NCI-H2227 (cell line): Measurements from ENCODE around the gene ATP6V0C.

Experiments used
- DNase-seq: peaks from one replicate; lab custom pipeline; 2025; ENCODE audit not compliant: unreplicated experiment; lab: John Stamatoyannopoulos, UW

Gene ATP6V0C

DNA sequence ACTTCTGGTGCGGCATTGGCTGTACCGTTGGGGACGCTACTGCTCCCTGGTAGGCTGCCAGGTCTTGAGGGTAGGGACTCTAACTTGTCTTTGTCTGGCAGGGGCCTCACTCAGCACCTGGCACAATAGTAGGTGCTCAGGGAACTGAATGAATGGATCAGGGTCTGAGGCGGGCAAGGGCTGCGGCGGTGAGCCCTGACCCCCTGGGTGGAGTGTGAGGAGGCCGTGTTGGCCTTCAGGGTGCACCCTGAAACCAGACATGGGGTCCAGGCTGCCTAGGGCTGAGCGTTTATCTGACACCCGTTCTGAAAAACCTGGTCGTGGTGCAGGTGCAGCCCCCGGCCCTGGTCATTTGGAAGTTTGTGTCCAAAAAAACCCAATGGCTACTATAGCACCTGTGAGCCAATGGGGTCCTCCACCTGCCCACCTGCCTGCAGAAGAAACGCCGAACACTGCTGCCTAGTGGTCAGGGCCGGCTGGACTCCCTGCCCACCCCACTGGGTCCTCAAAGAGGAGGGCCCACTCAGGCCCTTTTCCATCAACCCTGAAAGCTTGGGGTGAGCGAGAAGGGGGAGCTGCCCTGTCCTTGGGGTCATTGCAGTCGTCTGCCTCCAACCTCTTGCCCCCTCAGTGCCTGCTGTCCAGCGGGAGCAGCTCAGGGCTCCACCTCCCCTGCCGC, 4.9 kb upstream of the ATP6V0C start:
- DNase-seq, result no peak

GRCh38 chr16:2511128-2511800, 2.5 kb upstream of the ATP6V0C start:
- DNase-seq, result peak; percentile 82

DNA sequence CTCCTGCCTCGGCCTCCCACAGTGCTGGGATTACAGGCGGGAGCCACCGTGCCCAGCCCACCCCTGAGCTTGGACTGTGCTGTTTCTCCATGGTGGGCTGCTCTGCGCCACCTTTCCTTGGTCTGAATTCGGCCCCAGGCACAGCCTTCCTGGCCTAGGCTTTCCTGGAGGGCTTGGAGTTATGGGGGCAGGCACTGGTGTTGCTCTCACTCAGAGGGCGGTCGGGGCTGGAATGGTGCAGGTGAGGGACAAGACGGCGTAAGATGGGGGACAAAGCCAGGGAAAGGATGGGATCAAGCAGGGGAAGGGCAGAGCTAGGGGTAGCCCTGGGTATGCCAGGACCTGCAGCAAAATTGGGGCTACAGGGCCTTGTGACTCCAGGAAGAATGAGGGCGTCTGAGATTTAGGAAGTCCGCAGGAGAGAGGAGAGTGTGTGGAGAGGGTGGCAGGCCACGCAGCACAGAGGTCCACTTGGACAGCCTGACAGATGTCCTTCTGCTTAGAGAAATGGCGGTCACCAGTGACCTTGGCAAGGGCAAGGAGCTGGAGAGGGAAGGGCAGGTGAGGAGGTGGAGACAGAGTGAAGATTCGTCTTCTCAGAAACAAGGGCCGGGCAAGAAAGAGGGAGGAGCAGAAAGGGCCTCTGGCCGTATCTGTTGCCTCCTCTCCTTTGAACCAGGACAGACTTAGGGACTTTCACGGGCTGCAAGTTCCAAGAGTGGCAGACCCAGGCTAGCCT, 1.6 kb upstream of the ATP6V0C start:
- no peak for DNase-seq

DNA sequence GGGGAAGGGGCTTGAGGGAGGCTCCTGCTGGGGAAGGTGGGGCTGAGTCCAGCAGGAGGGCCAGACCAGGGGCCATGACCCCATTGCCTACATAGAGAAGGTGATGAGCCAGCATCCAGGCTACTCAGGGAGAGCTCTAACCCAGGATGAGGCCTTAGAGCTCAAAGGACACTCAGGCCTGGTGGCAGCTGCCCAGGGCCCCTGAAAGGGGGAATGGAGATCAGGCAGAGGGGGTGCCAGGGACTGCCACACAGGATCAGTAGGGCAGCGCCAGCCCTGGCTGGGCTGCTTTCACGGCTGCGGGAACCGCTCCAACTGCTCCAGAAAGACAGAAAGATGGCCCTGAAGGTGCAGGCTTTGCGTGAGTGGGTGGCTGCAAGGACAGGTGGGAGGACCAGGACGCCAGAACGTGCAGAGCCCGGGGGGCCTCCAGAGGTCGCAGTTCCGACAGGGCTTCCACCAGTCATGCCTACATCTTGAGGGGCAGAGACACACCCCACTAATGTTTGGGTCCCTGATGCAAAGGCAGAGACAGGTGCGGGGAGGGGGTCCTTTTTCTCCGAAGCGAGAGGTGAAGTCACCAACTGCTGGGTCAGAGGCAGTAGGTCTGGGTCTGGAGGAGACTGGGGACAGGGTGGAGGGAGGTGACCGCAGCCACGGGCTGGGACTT, 882 bp upstream of the ATP6V0C start:
- no peak for DNase-seq

GRCh38 chr16:2514333-2515179, 804 bp downstream of the ATP6V0C start:
- no peak for DNase-seq

GRCh38 chr16:2515180-2515851, 1.6 kb downstream of the ATP6V0C start:
- DNase-seq, result no peak

DNA sequence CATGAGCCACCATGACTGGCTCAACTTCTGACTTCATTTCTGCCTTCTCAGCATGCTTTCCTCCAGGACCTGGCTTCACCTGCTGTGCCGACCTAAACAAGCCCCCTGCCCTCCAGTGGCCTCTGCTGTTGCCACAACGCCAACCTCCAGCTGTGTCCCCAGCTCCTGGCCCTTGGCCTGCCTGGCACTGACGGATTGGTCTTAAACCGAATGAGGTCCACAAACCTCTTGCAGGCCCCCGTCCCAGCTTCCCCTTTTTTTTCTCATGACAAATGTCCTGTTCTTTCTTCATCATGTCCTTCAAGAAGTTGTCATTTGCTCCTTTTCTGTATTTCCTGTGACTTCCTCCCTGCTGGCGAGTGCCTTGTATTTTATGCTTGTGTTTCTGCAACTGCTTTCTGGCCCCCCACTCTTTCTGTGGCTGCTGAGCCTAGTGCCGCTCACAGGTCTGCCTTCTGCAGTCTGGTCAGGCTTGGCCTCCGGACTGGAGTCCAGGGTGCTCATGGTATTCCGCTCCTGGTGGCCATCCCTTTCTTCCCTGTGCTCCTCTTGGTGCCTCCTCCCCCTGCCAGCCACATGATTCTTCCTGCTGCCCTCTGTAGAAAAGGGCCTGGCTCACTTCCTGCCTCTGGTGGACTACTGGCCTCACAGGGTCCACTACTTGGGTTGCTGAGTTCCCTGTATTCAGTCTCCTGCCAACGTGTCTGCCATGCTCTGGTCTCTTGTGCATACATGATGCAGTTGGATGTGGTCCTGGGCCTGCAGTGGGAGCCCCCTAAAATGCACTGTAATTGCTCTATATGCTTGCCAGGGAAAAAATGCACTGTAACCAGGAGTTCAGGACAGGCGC, 2.9 kb downstream of the ATP6V0C start:
- no peak for DNase-seq

DNA sequence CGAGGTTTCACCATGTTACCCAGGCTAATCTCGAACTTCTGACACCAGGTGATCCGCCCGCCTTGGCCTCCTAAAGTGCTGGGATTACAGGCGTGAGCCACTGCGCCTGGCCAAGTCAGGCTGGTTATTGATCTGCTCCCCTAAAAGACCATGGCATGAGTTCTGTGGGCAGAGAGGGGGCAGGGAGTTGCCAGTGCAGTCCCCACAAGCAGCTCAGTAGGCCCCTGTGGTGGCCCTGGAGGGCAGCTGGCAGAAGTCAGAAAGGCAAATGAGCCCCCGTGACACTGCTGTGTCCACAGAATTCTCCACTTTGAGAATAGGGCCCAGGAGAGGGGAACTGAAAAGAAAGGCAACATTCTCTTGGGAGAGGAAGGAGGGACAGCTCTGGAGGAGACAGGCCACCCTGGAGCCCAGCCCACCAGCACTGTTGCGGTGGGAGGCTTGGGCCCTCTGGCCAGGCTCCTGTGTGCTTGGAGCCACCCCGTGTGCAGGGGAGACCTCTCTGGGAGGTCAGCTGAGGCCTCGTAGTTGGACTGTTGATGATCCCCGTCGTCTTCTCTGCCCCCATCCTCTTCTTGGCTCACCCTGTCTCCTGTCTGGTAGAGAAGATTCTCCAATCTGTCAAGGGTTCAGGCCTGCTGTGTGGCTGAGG, 4.3 kb downstream of the ATP6V0C start:
- DNase-seq, result no peak

DNA sequence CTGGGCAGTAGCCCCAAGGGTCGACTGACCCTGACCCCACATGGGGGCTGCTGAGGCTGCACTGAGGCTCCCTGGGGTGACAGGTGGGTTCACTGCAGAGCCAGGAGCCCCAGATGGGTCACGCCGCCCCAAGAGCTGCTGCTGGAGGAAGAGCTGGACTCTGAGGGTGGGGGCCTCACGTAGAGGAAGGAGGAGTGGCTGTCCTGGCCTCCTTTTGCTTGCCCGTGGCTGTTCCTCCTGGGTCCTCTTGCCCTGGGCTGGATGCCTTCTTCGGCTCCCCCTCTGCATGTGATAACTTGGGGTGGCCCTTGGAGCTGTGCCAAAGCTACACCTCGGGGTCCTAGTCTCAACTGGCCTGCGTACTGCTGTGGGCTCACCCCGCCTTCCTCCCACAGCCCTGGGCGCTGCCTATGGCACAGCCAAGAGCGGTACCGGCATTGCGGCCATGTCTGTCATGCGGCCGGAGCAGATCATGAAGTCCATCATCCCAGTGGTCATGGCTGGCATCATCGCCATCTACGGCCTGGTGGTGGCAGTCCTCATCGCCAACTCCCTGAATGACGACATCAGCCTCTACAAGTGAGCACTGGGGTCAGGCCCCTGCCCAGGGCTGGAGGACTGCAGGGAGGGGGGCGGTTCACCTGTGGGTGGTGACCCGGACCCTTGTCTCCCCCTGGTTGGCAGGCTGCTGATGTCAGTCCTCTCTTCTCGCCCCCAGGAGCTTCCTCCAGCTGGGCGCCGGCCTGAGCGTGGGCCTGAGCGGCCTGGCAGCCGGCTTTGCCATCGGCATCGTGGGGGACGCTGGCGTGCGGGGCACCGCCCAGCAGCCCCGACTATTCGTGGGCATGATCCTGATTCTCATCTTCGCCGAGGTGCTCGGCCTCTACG, 5.3 kb downstream of the ATP6V0C start:
- DNase-seq, result no peak

DNA sequence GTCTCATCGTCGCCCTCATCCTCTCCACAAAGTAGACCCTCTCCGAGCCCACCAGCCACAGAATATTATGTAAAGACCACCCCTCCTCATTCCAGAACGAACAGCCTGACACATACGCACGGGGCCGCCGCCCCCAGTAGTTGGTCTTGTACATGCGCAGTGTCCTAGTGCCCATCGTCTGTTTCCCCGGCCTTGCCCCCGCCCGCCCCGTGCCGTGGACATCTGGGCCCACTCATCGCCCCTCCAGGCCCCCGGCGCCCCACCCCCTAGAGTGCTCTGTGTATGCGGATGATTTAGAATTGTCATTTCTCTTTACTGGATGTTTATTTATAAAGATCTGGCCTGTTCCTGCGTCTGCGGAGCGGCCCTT, 5.9 kb downstream of the ATP6V0C start:
- DNase-seq, result no peak

- DNase-seq, result peak; percentile 96
These were observed 6.5 kb downstream of the ATP6V0C start, which contains the start of gene AMDHD2 for GRCh38 chr16:2520097-2520783. TSS of gene AMDHD2 (plus strand) at chr16:2520371. CDS start at chr16:2520459, 88 bp downstream.

- DNase-seq, result peak; percentile 45
These were observed 7.2 kb downstream of the ATP6V0C start for GRCh38 chr16:2520784-2521531.

- DNase-seq, result no peak
These were observed 10.1 kb downstream of the ATP6V0C start for GRCh38 chr16:2523801-2524231.

DNA sequence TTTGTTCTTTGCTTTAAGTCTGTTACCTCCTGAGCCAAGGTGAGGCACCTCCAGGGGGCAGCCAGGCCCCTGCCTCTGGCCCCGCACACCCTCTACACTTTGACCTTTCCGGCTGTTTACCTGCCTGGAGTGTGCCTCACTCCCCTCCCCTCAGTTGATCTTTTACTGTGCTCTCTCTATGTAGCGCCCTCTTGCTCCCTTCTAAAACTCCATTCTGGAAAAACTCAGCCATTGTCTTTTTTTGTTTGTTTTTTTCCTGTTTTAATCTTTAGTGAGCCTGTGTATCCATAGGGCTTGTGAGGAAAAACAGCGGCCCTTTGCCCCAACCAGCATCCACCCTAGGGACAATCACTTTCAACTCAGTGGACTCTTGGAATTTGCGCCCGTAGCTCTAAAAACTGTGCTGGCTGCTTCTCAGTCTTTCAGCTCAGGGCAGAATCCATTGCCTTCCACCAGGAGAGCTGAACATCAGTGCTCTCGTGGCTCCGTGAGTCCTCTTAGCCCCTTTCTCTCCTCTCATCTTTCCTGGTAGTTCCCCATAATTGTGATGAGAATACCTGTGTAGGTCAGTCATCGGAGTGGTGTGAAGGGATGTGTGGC, 10.7 kb downstream of the ATP6V0C start:
- DNase-seq, result no peak

DNA sequence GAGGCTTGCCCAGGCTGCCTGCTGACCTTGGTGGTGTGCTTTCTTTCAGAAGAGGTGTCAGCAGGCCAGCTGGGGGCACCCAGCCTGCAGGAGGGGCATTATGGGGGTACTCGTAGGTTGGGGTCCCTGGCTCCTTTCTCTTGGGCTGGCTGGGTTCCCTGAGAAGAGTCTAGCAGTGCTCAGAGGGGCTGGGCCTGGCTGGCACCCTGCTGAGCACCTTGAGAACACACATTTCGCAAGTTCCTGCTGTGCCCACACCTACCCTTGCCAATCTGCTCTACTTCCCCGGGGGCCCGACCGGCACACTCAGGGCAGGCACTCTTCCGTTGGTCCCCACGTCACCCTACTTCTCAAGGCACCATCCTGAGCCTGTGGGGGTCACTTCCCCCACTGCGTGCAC, 12.4 kb downstream of the ATP6V0C start:
- DNase-seq, result no peak
